Caco-2 (cell line): ENCODE results near the gene DNLZ. TPM values are rescaled to one million over a fixed set of nuclear protein-coding genes. Genes with fewer than 3 reads are reported as not detected.

ENCODE experiments used
- BruUV-seq: library from RNA; stranded (reverse); fragments of 400-500 nt; replicated peaks from 2 replicates; lab custom pipeline; 2021; lab: Mats Ljungman, UMichigan
- CTCF ChIA-PET: fragments of 300-600 bp; sonication (Branson Sonifier 250); formaldehyde crosslinking; loops from one replicate; lab custom pipeline; 2022; ENCODE audit warnings: antibody characterized with exemption; lab: Charles Lee
- POLR2A ChIA-PET: fragments of 300-600 bp; sonication (Branson Sonifier 250); formaldehyde crosslinking; loops from one replicate; lab custom pipeline; 2022; ENCODE audit warnings: antibody characterized with exemption; lab: Charles Lee
- DNase-seq, 2 experiments: peaks; one replicate each; pipeline versions ENCODE4 v3.0.0 to v3.0.0-alpha.2; 2020 to 2022
- H3K27me3 ChIP-seq: replicated peaks from 2 replicates; pipeline ENCODE4 v1.6.0; 2011; ENCODE audit warnings: low read length; ENCODE audit not compliant: control insufficient read depth, insufficient read depth
- H3K36me3 ChIP-seq: 2 replicates; pipeline ENCODE4 v1.5.1; 2011; ENCODE audit warnings: low read length; ENCODE audit not compliant: control insufficient read depth, insufficient read depth
- H3K4me1 ChIP-seq: fragments of 250-450 bp; sonication (Bioruptor Pico); 2 replicates; pipeline ENCODE4 v1.5.1; 2020; ENCODE audit warnings: mild to moderate bottlenecking
- H3K4me3 ChIP-seq: 2 replicates; pipeline ENCODE4 v1.5.1; 2011; ENCODE audit warnings: low read depth, mild to moderate bottlenecking, control low read depth, low read length
- H3K9me3 ChIP-seq: fragments of 250-450 bp; sonication (Bioruptor Pico); 2 replicates; pipeline ENCODE4 v1.5.1; 2020; ENCODE audit warnings: mild to moderate bottlenecking, moderate library complexity
- H3K27ac Mint-ChIP-seq: one replicate; pipeline ENCODE4 v1.8.0; 2022; ENCODE audit warnings: mixed read lengths; ENCODE audit not compliant: unreplicated experiment
- H3K27me3 Mint-ChIP-seq: one replicate; pipeline ENCODE4 v1.8.0; 2022; ENCODE audit warnings: mixed read lengths; ENCODE audit not compliant: insufficient read depth, unreplicated experiment
- H3K36me3 Mint-ChIP-seq: one replicate; pipeline ENCODE4 v1.8.0; 2022; ENCODE audit warnings: mild to moderate bottlenecking, mixed read lengths; ENCODE audit not compliant: insufficient read depth, unreplicated experiment
- H3K4me1 Mint-ChIP-seq: one replicate; pipeline ENCODE4 v1.8.0; 2022; ENCODE audit warnings: low read depth, mixed read lengths; ENCODE audit not compliant: unreplicated experiment
- H3K4me3 Mint-ChIP-seq: one replicate; pipeline ENCODE4 v1.8.0; 2022; ENCODE audit warnings: mild to moderate bottlenecking, moderate library complexity, mixed read lengths; ENCODE audit not compliant: unreplicated experiment
- H3K9me3 Mint-ChIP-seq: one replicate; pipeline ENCODE4 v1.8.0; 2022; ENCODE audit warnings: mixed read lengths; ENCODE audit not compliant: unreplicated experiment
- CTCF ChIP-seq, 2 experiments: fragments of 200-600 bp in 1 of 2; IDR thresholded peaks; 1 replicate in 1 of 2; 2 replicates in 1 of 2; pipeline versions ENCODE4 v1.5.1 to v1.8.0; 2011 to 2022; ENCODE audit warnings: antibody characterized with exemption in 1 of 2, control low read depth in 1 of 2, inconsistent platforms in 1 of 2, low read depth in 1 of 2, low read length in 1 of 2, mild to moderate bottlenecking in 1 of 2, moderate library complexity in 1 of 2; ENCODE audit not compliant: insufficient read depth in 1 of 2, severe bottlenecking in 1 of 2, unreplicated experiment in 1 of 2
- intact Hi-C: fragments of 100-400 bp; cut with micrococcal nuclease; formaldehyde crosslinking; loops from one replicate; pipeline ENCODE4 v1.10.0; 2022; ENCODE audit not compliant: unreplicated experiment
- total RNA-seq: library from RNA; stranded (reverse); gene quantifications from 2 replicates; pipeline ENCODE4 v1.2.3, GENCODE V29; 2022

Gene DNLZ
- total RNA-seq, 1 experiment from 2014 or later = 29.1 TPM

- H3K36me3 Mint-ChIP-seq = peaks cover 50% of the 10 kb centered on the region
- no peaks in the 10 kb centered on the region for H3K27me3 ChIP-seq
- BruUV-seq = no TSS peak
- no peaks in the 10 kb centered on the region for H3K9me3 Mint-ChIP-seq
- H3K4me1 Mint-ChIP-seq = no peaks in the 10 kb centered on the region
- no peak overlapping the region for H3K4me3 ChIP-seq
- peak; percentile 86 to 91 for DNase-seq
- no peaks in the 10 kb centered on the region for H3K36me3 ChIP-seq
- peaks cover 20% of the 10 kb centered on the region for H3K4me1 ChIP-seq
- peak overlapping the region; percentile 1 for H3K27ac Mint-ChIP-seq
- CTCF ChIA-PET = interaction anchor here (0.6 to 2.5 kb wide), 9 partner anchors 9 to 294 kb away, joined by 3 to 49 read pairs (median 3); partner anchors contain the start of gene DNLZ
- POLR2A ChIA-PET = interaction anchor here (1.1 kb wide), 1 partner anchor 18 kb away, joined by 13 read pairs; the partner anchor contains the start of gene DNLZ
- no peak overlapping the region for H3K4me3 Mint-ChIP-seq
- intact Hi-C loops = loop anchor here (1.0 kb wide), 2 partner anchors 18 to 55 kb away; partner anchors contain the start of genes DNLZ and SNAPC4
- H3K27me3 Mint-ChIP-seq = no peaks in the 10 kb centered on the region
- no peaks in the 10 kb centered on the region for H3K9me3 ChIP-seq
- peak; percentile 63 to 75 for TF ChIP-seq CTCF (IDR thresholded peaks at IDR 0.05; ENCODE audit: insufficient read depth in 1 of 2, low read depth in 1 of 2, low read length in 1 of 2, severe bottlenecking in 1 of 2, unreplicated experiment in 1 of 2)
Observed at GRCh38 chr9:136345281-136346156, 18.0 kb downstream of the DNLZ start.

- H3K27ac Mint-ChIP-seq = peak overlapping the region; percentile 1
- no TSS peak for BruUV-seq
- peaks cover 20% of the 10 kb centered on the region for H3K4me1 ChIP-seq
Observed at GRCh38 chr9:136344544-136345280, 18.8 kb downstream of the DNLZ start.

More at GRCh38 chr9:136344544-136345280, 18.8 kb downstream of the DNLZ start:
- Histone ChIP-seq H3K27me3 (no peaks in the 10 kb centered on the region), H3K36me3 (no peaks in the 10 kb centered on the region), H3K4me3 (no peak overlapping the region), H3K9me3 (no peaks in the 10 kb centered on the region)
- Mint-ChIP-seq H3K4me3 (no peak overlapping the region), H3K4me1 (no peaks in the 10 kb centered on the region), H3K27me3 (no peaks in the 10 kb centered on the region), H3K9me3 (no peaks in the 10 kb centered on the region), H3K36me3 (peaks cover 46% of the 10 kb centered on the region)
- DNase-seq = no peak
- POLR2A ChIA-PET = no interaction called here
- intact Hi-C loops = loop anchor here (1.0 kb wide), 1 partner anchor 56 kb away; the partner anchor contains the start of gene SNAPC4
- TF ChIP-seq CTCF (IDR thresholded peaks at IDR 0.05; ENCODE audit: insufficient read depth in 1 of 2, low read depth in 1 of 2, low read length in 1 of 2, severe bottlenecking in 1 of 2, unreplicated experiment in 1 of 2) = no peak
- CTCF ChIA-PET = interaction anchor here (2.5 kb wide), 1 partner anchor 19 kb away, joined by 49 read pairs; the partner anchor contains the start of gene DNLZ
